NCI-H774 (cell line): ENCODE results near the gene RARB.

Experiments
- DNase-seq: peaks from one replicate; lab custom pipeline; 2025; lab: John Stamatoyannopoulos, UW

Gene RARB

GRCh38 chr3:25472731-25473130 is 44.7 kb downstream of the RARB start:
- no peak for DNase-seq

GRCh38 chr3:25473246-25473645 is 45.2 kb downstream of the RARB start:
- no peak for DNase-seq

DNA sequence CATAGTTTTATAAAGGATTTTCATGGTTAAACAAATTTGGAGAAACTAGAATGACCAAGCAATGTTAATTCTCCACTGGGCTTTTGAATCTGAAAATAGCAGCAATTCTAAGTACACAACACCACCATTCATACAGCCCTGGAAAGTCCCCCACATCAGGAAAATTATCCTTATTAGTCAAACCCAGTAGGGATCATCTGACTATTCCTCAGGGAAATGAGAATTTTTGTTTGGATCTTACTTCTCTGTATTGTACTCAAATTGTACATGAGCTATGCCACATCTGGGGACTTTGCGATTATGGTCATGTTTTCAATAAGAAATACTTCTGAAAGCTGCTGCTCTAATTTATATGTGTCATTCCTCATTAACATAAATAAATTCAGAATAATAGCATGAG is 46.0 kb downstream of the RARB start:
- no peak for DNase-seq

DNA sequence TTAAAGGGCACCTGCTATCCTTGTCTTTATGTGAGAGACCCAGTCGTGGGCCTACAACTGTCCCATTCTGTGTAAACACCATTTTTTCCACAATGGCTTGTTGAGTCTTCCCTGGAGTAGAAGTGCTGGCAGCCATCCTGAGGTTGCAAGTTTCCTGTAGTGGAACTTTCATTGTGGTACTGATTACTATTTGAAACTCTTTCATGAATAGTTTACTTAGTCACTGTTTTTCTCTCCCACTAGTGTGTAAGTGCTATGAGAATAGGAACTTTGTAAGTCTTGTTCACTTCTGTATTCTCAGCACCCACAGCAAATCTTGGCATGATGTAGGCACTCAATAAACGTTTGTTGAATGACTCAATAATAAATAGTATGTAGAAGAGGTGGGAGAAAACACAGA is 48.6 kb downstream of the RARB start:
- no peak for DNase-seq

DNA sequence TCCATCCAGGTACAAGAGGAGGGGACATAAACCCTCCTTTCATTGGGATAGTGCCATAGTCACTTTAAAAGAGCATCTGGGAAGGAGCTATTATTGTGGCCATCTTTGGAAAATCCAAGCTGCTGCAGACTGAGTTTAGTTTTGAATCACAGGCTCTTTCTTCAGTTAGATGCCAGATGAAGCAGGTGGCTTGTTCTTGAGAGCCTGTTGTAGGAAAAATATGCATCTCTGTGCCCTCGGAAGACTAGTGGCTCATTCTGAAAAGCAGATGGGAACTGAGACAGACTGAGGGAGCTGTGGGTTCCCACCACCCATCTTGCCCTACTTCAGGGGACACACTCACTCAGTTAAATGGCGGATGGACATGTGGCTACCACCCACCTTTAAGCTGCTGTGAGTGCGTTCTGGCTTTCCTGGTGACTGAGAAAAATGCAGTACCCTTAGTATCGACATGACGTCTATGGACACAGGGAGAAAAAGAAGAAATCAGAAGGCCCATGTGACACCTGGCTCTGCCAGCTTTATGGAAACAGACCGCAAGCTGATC is 50.2 kb downstream of the RARB start:
- DNase-seq, result no peak

DNA sequence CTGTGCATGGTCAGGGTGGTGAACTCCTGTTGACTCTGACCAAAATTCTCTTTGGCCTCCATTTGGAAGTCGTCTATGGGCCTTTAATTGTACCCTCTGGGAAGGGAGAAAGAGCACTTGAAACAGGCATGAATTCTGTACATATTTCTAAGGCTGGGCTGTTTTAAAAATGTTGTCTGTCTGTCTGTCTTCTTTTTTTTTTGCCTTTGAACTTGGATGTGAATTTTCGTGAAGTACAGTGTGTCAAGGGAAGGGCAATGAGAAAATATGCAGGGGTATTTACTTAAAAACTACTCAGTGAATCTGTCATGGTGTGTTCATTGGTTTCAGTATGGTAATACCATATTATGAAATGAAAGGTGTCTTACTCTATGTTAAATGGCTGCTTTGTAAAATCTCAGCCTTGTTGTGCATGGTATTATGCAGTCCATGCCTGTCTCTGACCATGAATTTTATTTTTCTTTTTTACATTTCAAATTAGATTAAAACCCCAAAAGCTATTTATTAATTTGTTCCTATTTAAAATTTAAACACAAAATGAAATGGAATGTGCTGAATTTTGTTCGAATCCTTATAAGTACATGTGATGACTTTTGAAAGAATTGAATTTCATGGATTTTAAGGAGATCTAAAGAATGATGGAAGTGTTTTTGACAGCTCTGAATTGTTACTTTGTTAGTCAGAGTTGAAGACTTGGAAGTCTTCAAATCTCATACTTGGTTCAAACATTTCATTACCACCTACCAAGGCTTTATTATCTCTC is 51.1 kb downstream of the RARB start:
- DNase-seq, result no peak

DNA sequence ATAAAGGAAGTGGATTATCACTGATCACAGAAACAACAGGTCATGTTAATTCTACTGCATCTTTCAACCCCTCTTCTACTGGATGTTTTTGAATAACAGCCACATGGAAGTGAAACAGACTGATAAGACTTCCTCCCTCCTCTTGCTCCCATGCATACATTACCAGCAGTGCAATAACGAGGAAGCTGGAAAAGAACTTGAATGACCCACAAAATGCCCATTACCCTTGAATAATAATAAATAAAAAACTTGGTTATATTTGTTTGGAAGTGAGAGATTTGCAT is 51.6 kb downstream of the RARB start:
- DNase-seq, result no peak

DNA sequence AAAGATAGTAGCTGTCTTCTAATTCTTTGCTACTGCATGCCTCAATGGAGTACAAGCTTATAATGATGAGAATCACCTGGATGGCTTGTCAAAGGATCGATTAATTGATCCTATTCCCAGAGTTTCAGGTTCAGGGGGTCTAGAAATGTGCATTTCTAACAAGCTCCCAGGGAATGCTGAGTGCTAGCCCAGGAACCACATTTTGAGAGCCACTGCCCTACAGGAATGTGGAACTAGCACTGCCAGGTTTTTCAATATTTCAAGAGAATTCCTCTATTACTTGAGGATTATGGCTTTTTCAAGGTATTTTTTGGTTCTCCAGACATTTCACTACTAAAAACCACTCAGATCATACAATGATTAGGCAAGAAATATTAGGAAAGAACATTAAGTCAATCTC is 52.7 kb downstream of the RARB start:
- DNase-seq, result no peak

DNA sequence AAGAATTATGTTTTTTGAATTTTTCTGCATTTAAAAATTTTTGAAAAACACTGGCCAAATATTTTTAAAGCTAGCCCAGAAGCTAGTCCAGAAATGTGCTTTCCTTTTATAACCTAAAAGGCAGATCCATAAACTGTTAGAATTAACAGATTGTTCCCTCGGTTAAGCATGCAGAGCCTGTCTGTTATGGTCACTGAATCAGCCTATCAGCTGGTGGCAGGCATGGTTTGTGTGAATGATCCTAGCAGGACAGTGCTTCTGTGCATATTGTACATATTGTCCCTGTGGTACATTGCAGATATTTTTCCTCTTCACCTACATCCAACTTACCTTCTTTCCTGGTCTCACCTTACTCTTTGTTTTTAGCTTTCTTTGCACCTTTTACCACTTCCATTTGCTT is 53.3 kb downstream of the RARB start:
- no peak for DNase-seq

DNA sequence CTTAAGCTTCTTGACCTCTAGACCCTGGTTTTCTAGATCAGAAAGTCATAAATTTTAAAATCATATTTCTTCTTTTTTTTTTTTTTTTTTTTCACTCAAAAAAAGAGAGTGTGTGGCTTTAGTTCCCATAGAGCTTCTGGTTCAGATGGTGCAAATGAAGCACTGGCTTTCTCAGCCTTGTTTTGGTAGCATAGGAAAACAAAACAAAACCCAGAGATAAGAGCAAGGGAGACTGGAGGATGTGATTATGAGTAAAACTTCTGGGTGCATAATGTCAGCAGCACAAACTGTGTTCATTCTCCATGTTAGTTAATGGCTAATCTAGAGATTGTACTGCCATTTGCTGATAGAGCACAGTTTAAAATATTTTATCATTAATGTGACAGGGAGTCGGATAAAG is 55.4 kb downstream of the RARB start:
- no peak for DNase-seq

DNA sequence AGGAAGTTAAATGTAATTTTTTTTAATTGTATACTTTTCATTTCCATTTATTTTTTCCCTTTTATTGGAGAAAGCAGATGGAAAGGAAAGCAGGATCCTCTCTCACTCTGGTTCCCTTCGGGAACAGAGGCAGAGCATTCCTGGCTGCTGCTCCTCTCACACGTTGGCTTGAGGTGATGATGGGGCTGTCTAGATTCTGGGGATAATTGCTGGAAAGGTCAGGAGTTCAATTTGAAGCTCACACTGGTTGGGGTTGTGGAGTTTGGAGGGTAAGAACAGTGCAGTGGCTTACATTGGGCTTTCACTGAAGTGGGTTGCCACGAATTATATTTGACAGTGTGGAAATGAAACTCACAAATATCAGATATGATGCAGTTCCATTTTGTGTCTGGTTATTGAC is 57.6 kb downstream of the RARB start:
- DNase-seq, result no peak

GRCh38 chr3:25486932-25487331 is 58.9 kb downstream of the RARB start:
- DNase-seq, result no peak

- no peak for DNase-seq
Observed at GRCh38 chr3:25489858-25490593, 62.0 kb downstream of the RARB start.

- DNase-seq, result no peak
Observed at GRCh38 chr3:25493246-25493645, 65.2 kb downstream of the RARB start.

GRCh38 chr3:25493786-25494185 is 65.7 kb downstream of the RARB start:
- no peak for DNase-seq

GRCh38 chr3:25495304-25495703 is 67.2 kb downstream of the RARB start:
- no peak for DNase-seq

- no peak for DNase-seq
Observed at GRCh38 chr3:25495726-25496253, 67.7 kb downstream of the RARB start.

DNA sequence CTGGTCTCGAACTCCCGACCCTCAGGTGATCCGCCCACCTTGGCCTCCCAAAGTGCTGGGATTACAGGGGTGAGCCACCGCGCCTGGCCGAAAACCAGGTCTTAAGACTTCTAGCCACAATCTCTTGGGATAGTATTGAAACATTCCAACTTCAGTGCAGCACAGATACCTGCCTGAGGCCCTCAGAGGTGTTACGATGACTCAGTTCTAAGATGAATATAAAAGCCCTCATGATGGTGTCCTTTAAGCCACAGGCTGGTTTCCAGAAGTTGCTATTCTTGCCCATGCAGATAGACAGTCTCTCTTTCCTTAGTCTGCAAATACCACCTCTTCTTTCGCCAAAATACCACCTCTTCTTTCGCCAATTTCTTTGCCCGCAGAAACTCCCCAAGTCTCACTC is 69.0 kb downstream of the RARB start:
- no peak for DNase-seq

DNA sequence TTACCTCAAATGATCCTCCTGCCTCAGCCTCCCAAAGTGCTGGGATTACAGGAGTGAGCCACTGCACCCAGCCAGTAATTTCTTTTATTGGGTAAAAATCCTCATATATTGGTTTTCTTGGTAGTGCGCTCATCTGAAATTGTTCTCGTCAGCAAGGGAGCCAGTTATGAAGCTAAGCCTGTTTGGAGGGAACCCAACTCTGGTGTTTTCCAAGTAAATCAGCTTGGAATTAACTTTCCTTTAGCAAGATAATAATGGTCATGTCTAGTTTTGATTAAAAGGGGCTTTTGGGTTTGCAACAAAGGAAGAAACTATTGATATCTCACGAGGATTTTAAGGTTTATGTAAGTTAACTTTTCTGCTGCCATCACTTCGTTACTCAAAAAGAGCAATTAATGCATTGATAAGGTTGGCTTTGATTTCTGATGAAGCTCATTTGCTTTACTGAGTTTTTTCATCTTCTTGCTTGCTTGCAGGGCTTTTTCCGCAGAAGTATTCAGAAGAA is 72.7 kb downstream of the RARB start:
- DNase-seq, result no peak

DNA sequence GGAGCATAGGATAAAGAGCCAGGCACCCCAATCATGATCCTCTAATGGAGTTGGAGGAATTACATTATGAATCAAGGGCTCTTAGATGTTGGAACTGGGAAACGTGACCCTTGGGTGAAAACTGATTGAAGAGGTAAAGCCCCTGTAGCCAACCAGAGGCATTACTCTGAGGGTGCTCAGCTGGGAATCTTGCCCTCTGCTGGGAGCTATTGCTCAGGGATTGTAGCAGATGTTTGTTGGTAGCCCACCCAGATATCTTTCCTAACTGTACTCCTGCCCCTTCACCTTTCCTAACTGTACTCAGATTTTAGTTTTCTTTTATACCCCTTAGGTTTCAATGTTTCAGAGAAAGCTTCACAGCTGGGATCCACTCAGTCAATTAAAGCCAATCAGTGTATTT is 74.2 kb downstream of the RARB start:
- DNase-seq, result no peak

DNA sequence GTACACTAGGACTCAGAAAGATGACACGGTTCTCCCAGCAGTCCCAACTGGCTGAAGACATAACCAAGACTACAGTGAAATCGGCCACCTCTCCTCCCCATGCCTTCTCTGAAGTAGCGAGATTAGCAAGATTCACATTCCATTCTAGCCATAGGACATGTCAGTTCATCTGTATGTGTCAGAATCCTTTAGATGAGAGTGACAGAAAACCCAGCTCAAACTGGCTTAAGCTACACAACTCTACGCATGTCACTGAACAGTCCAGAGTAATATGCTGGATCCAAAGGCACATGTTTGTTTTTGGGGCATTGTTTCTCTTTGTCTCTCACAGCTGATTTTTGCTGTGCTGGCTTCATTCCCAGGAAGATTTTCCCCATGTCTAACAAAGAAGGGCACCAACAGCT is 75.8 kb downstream of the RARB start:
- no peak for DNase-seq

DNA sequence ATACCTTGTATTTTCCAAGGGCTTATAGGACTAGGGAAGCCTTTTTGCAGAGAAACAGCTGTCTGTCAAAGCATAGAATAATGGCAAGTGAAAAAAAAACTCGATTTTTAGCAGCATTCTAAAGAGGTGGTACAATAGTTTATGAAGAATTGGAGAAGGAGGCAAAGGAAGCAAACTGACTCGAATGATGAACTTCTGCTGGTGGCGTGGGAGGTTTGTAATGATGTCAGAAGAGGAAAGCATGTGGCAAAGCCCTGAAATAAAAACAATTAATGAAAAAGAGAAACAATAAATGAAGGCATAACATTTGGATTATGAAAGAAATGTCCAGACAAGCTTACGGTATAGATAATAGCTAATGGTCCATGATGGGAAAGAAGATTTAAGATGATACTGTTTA is 77.5 kb downstream of the RARB start:
- no peak for DNase-seq

DNA sequence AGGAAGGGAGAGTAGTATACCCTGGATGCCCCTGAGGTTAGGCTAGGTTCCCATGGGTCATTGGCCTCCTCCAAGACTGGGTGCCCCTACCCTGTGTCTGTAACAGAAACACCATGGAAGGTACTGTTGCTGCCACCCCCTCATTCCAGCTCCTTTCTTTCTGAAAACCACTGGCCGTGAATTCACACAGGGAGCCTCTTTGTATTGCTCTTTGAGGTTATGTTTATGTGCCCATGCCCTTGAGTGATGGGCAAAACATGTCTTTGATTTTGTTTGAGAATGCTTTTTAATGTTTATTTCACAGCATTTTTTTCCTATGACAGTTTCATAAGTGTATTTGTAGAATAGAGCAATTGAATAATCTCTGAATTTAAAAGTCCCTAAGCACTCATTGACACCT is 79.7 kb downstream of the RARB start:
- no peak for DNase-seq
